Activated T-cell treated with anti-CD3 and anti-CD28 coated beads, Interleukin-2, amount 50 U/mL, for 4 hours (primary cell): ENCODE results near the gene IQCN. TPM values are rescaled to one million over a fixed set of nuclear protein-coding genes. Genes with fewer than 3 reads are reported as not detected.
A peak's percentile ranks its signal among the peaks of the same experiment; 100 is the strongest.

Experiments used
- ATAC-seq, 2 donors: fragments of 200-7000 bp; cut with Tn5 transposase; one replicate each; pipeline ENCODE4 v1.10.0; 2021
- DNase-seq: peaks from one replicate; pipeline ENCODE4 v3.0.0-alpha.2; 2020
- H3K27me3 Mint-ChIP-seq: one replicate; pipeline ENCODE4 v1.8.0; 2021; ENCODE audit warnings: low read depth, mixed read lengths
- H3K36me3 Mint-ChIP-seq: one replicate; pipeline ENCODE4 v1.8.0; 2022; ENCODE audit warnings: mixed read lengths; ENCODE audit not compliant: insufficient read depth
- H3K4me1 Mint-ChIP-seq: one replicate; pipeline ENCODE4 v1.8.0; 2021; ENCODE audit warnings: low read depth, mixed read lengths
- H3K4me3 Mint-ChIP-seq: one replicate; pipeline ENCODE4 v1.8.0; 2021; ENCODE audit warnings: mild to moderate bottlenecking, moderate library complexity, mixed read lengths
- H3K9me3 Mint-ChIP-seq: one replicate; pipeline ENCODE4 v1.8.0; 2021; ENCODE audit warnings: mixed read lengths
- total RNA-seq, 3 donors: library from RNA; stranded (reverse); gene quantifications; one replicate each; pipeline ENCODE4 v1.2.1, GENCODE V29; 2021

Gene IQCN, protein sequence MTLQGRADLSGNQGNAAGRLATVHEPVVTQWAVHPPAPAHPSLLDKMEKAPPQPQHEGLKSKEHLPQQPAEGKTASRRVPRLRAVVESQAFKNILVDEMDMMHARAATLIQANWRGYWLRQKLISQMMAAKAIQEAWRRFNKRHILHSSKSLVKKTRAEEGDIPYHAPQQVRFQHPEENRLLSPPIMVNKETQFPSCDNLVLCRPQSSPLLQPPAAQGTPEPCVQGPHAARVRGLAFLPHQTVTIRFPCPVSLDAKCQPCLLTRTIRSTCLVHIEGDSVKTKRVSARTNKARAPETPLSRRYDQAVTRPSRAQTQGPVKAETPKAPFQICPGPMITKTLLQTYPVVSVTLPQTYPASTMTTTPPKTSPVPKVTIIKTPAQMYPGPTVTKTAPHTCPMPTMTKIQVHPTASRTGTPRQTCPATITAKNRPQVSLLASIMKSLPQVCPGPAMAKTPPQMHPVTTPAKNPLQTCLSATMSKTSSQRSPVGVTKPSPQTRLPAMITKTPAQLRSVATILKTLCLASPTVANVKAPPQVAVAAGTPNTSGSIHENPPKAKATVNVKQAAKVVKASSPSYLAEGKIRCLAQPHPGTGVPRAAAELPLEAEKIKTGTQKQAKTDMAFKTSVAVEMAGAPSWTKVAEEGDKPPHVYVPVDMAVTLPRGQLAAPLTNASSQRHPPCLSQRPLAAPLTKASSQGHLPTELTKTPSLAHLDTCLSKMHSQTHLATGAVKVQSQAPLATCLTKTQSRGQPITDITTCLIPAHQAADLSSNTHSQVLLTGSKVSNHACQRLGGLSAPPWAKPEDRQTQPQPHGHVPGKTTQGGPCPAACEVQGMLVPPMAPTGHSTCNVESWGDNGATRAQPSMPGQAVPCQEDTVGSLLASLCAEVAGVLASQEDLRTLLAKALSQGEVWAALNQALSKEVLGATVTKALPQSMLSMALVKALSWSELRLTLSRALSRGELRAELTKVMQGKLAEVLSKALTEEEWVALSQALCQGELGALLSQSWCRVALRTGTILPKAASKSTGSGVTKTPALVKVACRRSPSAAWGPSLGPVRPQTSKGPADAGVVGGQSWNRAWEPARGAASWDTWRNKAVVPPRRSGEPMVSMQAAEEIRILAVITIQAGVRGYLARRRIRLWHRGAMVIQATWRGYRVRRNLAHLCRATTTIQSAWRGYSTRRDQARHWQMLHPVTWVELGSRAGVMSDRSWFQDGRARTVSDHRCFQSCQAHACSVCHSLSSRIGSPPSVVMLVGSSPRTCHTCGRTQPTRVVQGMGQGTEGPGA (N-terminal part only)
- under 1 TPM; 0.35 to 0.42 (median 0.38) TPM for total RNA-seq

DNA sequence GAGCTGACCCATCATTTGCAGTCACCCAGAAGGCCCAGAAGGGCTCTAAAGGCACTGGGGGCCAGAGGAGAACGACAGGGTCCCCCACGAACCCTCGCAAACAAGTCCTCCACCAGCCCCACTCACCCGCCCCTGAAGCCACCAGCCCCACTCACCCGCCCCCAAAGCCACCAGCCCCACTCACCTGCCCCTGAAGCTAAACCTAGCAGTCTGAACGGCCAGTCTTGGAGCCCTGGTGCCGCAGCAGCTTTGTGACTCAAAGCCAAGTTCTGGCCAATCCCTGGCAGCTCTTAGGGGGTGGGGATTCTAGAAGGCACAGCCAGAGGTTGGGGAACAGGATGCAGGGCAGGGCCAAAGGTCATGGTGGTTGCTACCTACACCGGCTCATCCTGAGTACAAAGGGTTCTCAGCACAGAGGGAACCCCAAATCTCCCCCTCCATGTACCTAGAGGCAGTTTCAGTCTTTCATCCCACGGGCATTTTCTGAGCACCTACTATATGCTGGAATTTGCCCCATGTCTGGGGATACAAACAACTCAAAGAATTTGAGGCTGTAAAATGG, at the start of gene IQCN:
Gene IQCN (minus strand): TSS at position 234 of the 562 bp plus-strand sequence. CDS start 4,974 bp downstream, outside the sequence.
- Mint-ChIP-seq H3K4me1 (peaks cover 30% of the 10 kb centered on the region), H3K27me3 (no peaks in the 10 kb centered on the region), H3K4me3 (no peak within 1 kb of the TSS), H3K9me3 (no peaks in the 10 kb centered on the region), H3K36me3 (peaks cover 9% of the 10 kb centered on the region)
- DNase-seq (no peak), ATAC-seq (peak in 1 of 2 donors; percentile 16)

DNA sequence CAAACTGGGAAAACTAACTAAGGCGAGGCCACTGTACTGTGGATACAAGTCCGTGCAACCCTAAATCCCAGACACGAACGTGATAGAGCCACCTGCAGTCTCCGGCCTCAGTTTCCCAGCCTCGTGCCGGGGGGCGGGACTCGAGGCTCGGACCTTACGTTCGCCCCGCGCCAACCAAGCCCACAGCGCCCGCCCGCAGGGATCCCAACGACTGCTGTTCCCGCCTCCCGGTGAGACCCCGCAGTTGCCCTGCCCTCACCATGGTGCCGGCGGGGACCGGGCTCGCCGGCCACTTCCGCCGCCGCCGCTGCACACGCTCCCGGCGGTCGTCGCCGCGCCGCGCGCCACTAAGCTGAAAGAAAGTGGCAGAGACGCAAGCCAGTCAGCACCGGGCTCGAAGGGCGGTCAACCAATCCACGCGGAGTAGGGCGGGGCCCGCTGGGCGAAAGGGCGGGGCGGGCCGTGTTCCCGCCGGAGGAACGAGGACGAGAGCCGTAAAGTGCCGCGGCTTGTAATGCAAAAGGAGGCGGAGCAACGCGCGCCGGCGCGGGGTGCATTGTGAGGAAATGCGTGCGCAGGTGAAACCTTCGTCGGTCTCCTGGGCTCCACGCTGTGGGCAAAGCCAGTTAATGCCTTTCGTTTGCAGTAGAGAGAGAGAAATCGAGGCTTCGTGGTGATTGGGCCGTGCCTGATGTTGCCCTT, 48.7 kb upstream of the IQCN start, which contains the start of gene LSM4:
Gene LSM4 (minus strand): TSS at position 318 of the 702 bp plus-strand sequence. CDS start 56 bp downstream, at position 262.
- H3K9me3 Mint-ChIP-seq = no peaks in the 10 kb centered on the region
- ATAC-seq = peak; percentile 96
- H3K36me3 Mint-ChIP-seq = peaks cover 5% of the 10 kb centered on the region
- DNase-seq = peak; percentile 99
- no peaks in the 10 kb centered on the region for H3K27me3 Mint-ChIP-seq
- H3K4me1 Mint-ChIP-seq = peaks cover 50% of the 10 kb centered on the region
- peak within 1 kb of the TSS; percentile 91 for H3K4me3 Mint-ChIP-seq

DNA sequence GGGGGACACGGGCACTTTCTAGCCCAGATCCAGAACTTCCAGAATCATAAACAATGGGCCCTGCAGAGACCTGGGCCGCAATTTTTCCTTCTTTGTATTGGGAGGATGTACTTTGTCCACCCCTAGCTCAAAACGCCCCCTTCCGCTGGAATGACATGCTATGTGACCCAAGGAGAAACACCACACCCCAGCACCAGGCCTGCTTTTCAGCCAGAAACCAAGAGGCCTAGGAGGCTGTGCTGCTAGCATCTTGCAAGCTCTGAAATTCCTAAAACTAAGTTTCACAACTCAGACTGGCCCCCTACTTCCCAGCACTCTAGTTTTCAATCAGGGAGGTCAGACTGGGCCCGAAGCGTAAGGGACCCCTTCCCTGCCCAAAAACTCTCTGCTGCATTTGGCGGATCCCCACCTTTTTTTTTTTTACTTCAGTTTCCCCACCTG, 48.1 kb upstream of the IQCN start:
- Mint-ChIP-seq H3K4me1 (peaks cover 56% of the 10 kb centered on the region), H3K36me3 (peaks cover 5% of the 10 kb centered on the region), H3K4me3 (peak overlapping the region; percentile 91), H3K9me3 (no peaks in the 10 kb centered on the region), H3K27me3 (no peaks in the 10 kb centered on the region)
- DNase-seq = no peak
- ATAC-seq = peak; percentile 16 to 17

DNA sequence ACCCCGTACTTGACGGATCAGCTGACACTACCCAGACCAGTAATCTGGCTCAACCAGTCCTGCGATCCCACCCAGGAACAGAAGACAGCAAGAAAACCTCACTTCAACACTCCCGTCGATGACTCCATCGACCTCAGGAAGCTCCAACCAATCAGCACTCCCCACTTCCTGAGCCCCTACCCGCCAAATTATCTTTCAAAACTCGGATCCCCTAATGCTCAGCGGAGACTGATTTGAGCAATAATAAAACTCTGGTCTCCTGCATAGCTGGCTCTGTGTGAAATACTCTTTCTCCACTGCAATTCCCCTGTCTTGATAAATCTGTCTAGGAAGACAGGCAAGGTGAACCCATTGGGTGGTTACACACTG, 47.5 kb upstream of the IQCN start:
- no peak for DNase-seq
- Mint-ChIP-seq H3K9me3 (no peaks in the 10 kb centered on the region), H3K4me3 (peak overlapping the region; percentile 91), H3K4me1 (peaks cover 56% of the 10 kb centered on the region), H3K27me3 (no peaks in the 10 kb centered on the region), H3K36me3 (peaks cover 5% of the 10 kb centered on the region)
- no peak for ATAC-seq

DNA sequence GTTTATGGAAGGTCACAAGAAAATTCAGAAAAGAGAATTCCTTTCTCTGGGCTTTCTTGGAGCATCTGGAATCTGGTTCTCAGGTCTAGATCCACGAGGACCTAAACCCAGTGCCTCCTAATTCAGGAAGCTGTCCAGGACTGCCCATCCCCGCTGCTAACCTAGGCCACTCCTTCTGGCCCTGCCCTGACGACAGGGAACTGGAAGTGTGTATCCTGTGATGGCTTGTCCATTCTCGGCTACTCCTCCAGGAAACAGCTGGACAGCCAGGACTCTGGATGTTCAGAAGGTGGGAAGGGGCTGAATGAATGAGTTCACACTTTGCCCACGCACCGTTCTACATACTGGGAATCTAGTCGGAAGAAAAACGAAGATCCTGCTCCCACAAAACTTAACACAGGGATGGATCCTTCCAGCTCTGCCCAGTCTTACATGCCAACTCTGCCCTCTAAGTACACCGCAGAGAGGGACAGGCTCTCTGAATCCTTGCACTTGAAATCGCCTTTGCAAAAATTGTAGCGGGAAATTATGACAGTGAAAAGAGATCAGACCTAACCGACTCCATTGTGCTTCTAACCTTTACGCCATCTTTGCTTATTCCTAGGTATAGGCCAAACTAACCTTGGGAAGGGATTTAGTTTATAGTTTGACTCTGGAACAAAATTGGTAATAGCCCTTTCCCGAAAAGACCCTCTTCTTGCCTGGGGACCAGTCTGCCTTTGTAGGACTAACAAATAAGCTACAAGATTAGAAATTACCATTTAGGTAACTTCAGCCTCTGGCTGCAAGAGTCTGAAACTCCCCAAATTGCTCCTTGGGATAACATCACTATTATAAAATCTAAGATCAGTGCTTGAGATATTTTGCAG, 46.8 kb upstream of the IQCN start:
- H3K27me3 Mint-ChIP-seq = no peaks in the 10 kb centered on the region
- H3K9me3 Mint-ChIP-seq = no peaks in the 10 kb centered on the region
- ATAC-seq = no peak
- DNase-seq = no peak
- peaks cover 5% of the 10 kb centered on the region for H3K36me3 Mint-ChIP-seq
- H3K4me3 Mint-ChIP-seq = peak overlapping the region; percentile 91
- H3K4me1 Mint-ChIP-seq = peaks cover 56% of the 10 kb centered on the region

DNA sequence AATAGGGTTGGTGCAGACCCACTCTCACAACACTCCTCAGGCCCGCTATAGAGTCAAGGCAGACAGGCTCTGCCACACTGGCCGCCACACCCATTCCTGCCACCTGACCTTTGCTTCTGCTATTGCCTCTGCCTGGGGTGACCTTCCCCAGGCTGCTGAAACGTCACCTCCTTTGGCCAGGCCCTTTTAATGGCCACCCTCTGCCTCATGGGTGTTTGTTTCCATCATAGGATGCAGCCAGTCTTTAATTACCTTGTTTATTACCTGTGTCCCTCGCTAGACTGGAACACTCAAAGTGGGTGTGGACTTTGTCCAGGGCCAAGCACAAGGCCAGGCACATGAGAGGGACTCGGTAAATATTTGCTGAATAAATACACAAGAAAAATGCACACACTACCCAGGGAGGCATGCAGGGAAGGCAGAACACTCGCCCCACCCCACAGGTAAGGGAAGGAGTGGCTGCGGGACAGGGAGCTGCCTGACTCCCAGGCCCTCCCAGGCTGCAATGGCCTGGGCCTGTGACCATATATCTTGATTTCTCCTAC, 45.4 kb upstream of the IQCN start:
- Mint-ChIP-seq H3K27me3 (no peaks in the 10 kb centered on the region), H3K9me3 (no peaks in the 10 kb centered on the region), H3K36me3 (peaks cover 5% of the 10 kb centered on the region), H3K4me3 (peak overlapping the region; percentile 21), H3K4me1 (peaks cover 57% of the 10 kb centered on the region)
- ATAC-seq (no peak), DNase-seq (no peak)

DNA sequence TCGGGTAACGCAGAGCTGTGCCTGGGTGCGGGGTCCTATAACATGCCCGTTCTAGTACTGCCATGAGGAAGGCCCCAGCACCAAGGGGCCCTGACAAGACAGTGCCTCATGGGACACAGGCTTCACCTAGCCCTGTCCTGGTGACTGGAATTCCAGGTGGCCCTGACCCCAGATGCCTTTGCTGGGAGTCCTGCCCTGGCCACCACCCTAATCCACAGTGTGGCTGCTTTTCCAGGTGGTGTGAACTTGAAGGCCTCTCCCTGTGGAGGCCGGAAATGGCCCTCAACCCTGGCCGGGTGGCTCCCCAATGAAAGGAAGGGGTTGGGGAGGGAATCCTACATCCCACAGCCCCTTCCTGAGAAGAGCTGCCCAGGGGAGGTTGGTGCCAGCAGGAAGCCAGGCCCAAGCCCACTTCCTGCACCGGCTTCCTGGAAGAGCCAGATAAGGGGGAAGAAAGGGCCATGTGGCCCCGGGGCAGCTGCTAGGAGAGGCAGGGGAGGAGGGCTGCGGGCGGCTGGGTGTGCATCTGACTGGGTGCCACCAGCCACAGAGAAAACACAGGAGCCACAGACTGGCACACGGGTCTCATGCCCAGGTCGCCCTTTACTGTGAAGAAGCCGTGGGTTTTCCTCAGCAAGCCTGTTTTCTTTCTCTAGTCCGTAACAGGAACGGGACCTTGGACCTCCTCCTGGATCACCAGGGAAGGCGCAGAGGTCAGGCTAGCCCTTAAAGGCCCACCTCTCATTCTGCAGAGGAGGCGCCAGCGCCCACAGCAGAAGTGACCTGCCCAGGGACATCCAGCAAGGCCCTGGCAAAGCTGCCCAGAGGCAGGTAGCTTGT, 43.9 kb upstream of the IQCN start:
- ATAC-seq (peak; percentile 35 to 39), DNase-seq (no peak)
- no peaks in the 10 kb centered on the region for H3K9me3 Mint-ChIP-seq
- peaks cover 49% of the 10 kb centered on the region for H3K4me1 Mint-ChIP-seq
- peaks cover 8% of the 10 kb centered on the region for H3K36me3 Mint-ChIP-seq
- H3K4me3 Mint-ChIP-seq = peak overlapping the region; percentile 49
- no peaks in the 10 kb centered on the region for H3K27me3 Mint-ChIP-seq

DNA sequence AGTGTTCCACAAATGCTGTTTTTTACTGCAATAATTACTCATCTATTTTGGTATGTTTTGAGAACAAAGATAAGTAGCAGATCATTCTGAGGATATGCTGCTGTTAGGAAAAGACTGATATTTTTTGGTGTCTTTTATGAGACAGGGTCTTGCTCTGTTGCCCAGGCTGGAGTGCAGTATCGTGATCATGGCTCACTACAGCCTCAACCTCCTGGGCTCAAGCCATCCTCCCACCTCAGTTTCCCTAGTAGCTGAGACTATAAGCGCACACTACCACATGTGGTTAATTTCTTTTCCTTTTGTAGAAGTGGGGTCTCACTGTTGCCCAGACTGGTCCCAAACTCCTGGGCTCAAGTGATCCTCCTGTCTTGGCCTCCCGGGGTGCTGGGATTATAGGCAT, 39.1 kb upstream of the IQCN start:
- no peaks in the 10 kb centered on the region for H3K9me3 Mint-ChIP-seq

DNA sequence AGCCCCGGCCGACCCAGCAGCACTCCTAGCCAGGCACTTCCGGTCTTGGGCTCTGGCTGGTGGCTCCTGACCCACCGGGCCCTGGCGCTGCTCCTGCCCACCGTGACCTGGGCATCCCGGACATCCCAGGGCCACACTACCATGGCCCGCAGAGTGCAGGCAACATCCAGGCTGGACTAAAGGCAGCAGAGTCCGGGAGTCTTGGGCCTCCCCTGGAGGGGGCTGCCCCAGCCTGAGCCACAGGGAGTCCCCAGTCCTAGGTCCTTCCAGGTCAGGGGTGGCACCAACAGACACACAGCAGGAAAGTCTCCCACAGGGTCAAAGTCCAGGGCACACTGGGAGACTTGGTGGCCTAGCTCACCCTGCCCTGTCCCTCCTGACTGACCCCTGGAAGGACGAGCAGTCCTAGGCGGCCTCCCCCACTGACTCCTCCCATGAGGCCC, 37.9 kb upstream of the IQCN start:
- Mint-ChIP-seq H3K36me3 (peaks cover 11% of the 10 kb centered on the region), H3K4me1 (peaks cover 7% of the 10 kb centered on the region), H3K4me3 (no peak overlapping the region), H3K27me3 (no peaks in the 10 kb centered on the region), H3K9me3 (no peaks in the 10 kb centered on the region)
- no peak for ATAC-seq
- no peak for DNase-seq

More for the DNA sequence above, 39.1 kb upstream of the IQCN start:
- H3K36me3 Mint-ChIP-seq = peaks cover 7% of the 10 kb centered on the region
- H3K4me1 Mint-ChIP-seq = peaks cover 12% of the 10 kb centered on the region
- DNase-seq (no peak), ATAC-seq (no peak)
- no peaks in the 10 kb centered on the region for H3K27me3 Mint-ChIP-seq
- no peak overlapping the region for H3K4me3 Mint-ChIP-seq

DNA sequence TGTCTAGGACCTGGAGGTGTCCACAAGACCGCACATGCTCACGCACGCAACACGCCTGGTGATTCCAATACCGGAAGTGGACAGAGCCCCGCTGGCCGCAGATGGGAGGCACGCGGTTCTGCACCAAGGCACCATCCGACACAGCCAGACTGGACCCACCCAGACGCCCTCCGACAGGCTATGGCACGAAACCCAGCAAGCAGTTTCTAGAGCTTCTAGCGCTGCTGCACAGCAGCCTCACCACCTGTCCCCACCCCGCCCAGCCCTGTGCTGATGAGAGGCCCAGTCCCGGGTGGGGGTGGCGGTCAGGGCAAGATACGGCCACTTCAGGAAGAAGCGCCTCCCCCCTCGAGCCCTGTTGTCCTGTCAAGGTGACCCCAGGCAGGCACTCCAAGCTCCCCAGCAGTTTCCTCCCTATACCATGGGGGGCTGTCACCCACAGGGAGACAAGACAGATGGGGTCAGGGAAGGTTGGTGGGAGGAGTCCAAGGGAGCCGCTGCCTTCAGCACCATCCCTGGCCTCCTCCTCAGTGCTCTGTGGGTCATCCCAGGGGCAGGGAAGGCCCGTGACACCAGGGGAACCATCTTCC, 37.3 kb upstream of the IQCN start:
- DNase-seq (no peak), ATAC-seq (no peak)
- Mint-ChIP-seq H3K4me3 (no peak overlapping the region), H3K27me3 (no peaks in the 10 kb centered on the region), H3K36me3 (peaks cover 13% of the 10 kb centered on the region), H3K4me1 (peaks cover 11% of the 10 kb centered on the region), H3K9me3 (no peaks in the 10 kb centered on the region)

DNA sequence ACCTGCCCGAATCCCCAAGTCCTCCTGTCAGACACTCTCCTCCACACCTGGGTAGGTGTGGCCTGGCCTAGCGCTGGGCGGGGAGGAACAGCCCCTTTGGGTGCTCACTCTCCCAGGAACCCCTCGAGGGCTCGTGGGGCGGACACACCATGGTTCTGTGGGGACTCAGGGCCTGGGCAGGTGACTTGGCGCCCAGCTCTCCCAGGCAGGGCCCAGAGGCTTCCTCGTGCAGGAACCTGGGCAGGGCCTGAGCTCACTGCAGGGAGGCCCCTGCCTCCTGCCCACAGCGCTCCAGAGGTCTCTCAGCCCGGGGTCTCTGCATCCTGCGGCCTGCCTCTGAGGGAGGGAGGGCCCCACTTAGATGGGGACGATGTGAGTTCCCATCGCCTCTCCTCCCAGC, 36.7 kb upstream of the IQCN start:
- DNase-seq = no peak
- no peak overlapping the region for H3K4me3 Mint-ChIP-seq
- H3K9me3 Mint-ChIP-seq = no peaks in the 10 kb centered on the region
- peaks cover 18% of the 10 kb centered on the region for H3K4me1 Mint-ChIP-seq
- peaks cover 13% of the 10 kb centered on the region for H3K36me3 Mint-ChIP-seq
- ATAC-seq = no peak
- no peaks in the 10 kb centered on the region for H3K27me3 Mint-ChIP-seq
